GM12801 (cell line): ENCODE results near the gene RRP8.

Source experiments
- CTCF ChIP-seq: IDR thresholded peaks from one replicate; pipeline ENCODE4 v1.5.1; 2011; ENCODE audit warnings: control low read depth; ENCODE audit not compliant: insufficient read length; ENCODE audit errors: extremely low read depth

The RRP8 gene

GRCh38 chr11:6619004-6619745 is 15.8 kb upstream of the RRP8 start, which contains the start of gene TPP1:
Gene TPP1 (minus strand): TSS chr11:6619422. CDS start chr11:6619400, 22 bp downstream.
- no peak for TF ChIP-seq CTCF

GRCh38 chr11:6618117-6619003 is 14.9 kb upstream of the RRP8 start:
- TF ChIP-seq CTCF: no peak

GRCh38 chr11:6617315-6617781 is 13.9 kb upstream of the RRP8 start:
- no peak for TF ChIP-seq CTCF

GRCh38 chr11:6616596-6617250 is 13.3 kb upstream of the RRP8 start:
- no peak for TF ChIP-seq CTCF

- TF ChIP-seq CTCF: no peak
These were observed 12.6 kb upstream of the RRP8 start for GRCh38 chr11:6615882-6616585.

GRCh38 chr11:6615046-6615445 is 11.6 kb upstream of the RRP8 start:
- TF ChIP-seq CTCF: no peak

GRCh38 chr11:6614446-6614845 is 11.0 kb upstream of the RRP8 start:
- no peak for TF ChIP-seq CTCF
